HG03342 (cell line): Measurements from ENCODE around the gene CATSPERD.
A peak's percentile ranks its signal among the peaks of the same experiment; 100 is the strongest.
"Not testable (repeated sequence)": the region's sequence is repeated elsewhere in the genome, so short reads cannot be mapped to it uniquely, and the experiment has no call there.

Source experiments
- ATAC-seq: cut with Tn5 transposase; IDR thresholded peaks from one replicate; pipeline ENCODE4 v1.9.1; 2021; ENCODE audit warnings: mild to moderate bottlenecking, moderate library complexity; ENCODE audit not compliant: unreplicated experiment

The CATSPERD gene

GRCh38 chr19:5686326-5686646, 34.2 kb upstream of the CATSPERD start:
- no peak for ATAC-seq

- ATAC-seq: peak; percentile 46
Observed at GRCh38 chr19:5686647-5687359, 33.6 kb upstream of the CATSPERD start.

- ATAC-seq: no peak
Observed at GRCh38 chr19:5687360-5688198, 32.9 kb upstream of the CATSPERD start.

- ATAC-seq: not testable (repeated sequence)
Observed at GRCh38 chr19:5688262-5688881, 32.1 kb upstream of the CATSPERD start.

GRCh38 chr19:5690125-5690954, 30.1 kb upstream of the CATSPERD start, which contains the start of gene RPL36:
RPL36 (plus strand) TSS chr19:5690295; CDS start chr19:5690508, 213 bp downstream.
- ATAC-seq: no peak

GRCh38 chr19:5690955-5691821, 29.2 kb upstream of the CATSPERD start:
- no peak for ATAC-seq

GRCh38 chr19:5691822-5692722, 28.4 kb upstream of the CATSPERD start:
- ATAC-seq: no peak

GRCh38 chr19:5692723-5693194, 27.7 kb upstream of the CATSPERD start:
- ATAC-seq: no peak

- ATAC-seq: no peak
Observed at GRCh38 chr19:5693195-5694166, 27.0 kb upstream of the CATSPERD start.

GRCh38 chr19:5694167-5694955, 26.1 kb upstream of the CATSPERD start:
- ATAC-seq: no peak

GRCh38 chr19:5694956-5695648, 25.3 kb upstream of the CATSPERD start:
- ATAC-seq: no peak

- no peak for ATAC-seq
Observed at GRCh38 chr19:5695649-5696195, 24.7 kb upstream of the CATSPERD start.

GRCh38 chr19:5696196-5697021, 24.0 kb upstream of the CATSPERD start:
- no peak for ATAC-seq

GRCh38 chr19:5697022-5697889, 23.2 kb upstream of the CATSPERD start:
- no peak for ATAC-seq
